ENCODE measurements around the gene PHLDB2. TPM values are rescaled to one million over a fixed set of nuclear protein-coding genes. Genes with fewer than 3 reads are reported as not detected.

Gene PHLDB2
- total RNA-seq, 1 donor from 2014 or later: 57.2 TPM

DNA sequence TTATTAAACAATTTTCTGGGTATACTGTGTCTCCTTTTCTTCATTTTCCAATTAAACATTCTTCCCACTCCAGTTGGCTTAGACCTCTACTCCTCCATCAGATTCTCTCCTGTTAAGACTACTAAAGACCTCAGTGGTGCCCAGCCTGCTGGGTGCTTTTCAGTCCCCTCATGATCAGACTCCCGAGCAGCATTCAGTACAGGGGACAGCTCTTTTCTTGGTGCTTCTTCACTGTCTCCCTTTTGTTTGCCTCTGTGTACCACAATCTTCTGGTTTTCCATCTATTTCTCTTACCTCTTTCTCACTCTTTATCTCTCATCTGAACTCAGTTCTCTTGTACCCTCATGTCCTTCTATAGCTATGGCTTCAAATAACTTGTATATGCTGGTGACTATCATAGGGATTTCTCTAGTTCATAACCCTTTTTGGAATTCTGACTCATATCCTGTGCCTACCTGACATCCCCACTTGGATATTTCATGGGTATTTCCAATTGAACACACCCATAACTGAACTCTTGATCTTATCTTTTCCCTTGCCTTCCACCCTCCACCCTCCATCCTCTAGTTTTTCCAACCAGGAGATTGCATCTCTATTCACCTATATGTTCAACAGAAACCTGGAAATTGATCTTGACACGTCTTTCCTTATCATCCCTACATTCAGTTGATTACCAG is 64.2 kb downstream of the PHLDB2 start:
- Histone ChIP-seq H3K36me3 (ENCODE audit: control insufficient read depth, insufficient read depth, low read length) (peaks cover 6% of the 10 kb centered on the region), H3K27me3 (ENCODE audit: control insufficient read depth, insufficient read depth, low read length) (no peaks in the 10 kb centered on the region), H3K4me3 (ENCODE audit: low read depth, low read length) (no peak overlapping the region)
- TF ChIP-seq, protein P1, sequence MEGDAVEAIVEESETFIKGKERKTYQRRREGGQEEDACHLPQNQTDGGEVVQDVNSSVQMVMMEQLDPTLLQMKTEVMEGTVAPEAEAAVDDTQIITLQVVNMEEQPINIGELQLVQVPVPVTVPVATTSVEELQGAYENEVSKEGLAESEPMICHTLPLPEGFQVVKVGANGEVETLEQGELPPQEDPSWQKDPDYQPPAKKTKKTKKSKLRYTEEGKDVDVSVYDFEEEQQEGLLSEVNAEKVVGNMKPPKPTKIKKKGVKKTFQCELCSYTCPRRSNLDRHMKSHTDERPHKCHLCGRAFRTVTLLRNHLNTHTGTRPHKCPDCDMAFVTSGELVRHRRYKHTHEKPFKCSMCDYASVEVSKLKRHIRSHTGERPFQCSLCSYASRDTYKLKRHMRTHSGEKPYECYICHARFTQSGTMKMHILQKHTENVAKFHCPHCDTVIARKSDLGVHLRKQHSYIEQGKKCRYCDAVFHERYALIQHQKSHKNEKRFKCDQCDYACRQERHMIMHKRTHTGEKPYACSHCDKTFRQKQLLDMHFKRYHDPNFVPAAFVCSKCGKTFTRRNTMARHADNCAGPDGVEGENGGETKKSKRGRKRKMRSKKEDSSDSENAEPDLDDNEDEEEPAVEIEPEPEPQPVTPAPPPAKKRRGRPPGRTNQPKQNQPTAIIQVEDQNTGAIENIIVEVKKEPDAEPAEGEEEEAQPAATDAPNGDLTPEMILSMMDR (IDR thresholded peaks at IDR 0.05; ENCODE audit: insufficient read depth, low read length, poor library complexity, severe bottlenecking): no peak
- no peak for DNase-seq (ENCODE audit: low read depth)

DNA sequence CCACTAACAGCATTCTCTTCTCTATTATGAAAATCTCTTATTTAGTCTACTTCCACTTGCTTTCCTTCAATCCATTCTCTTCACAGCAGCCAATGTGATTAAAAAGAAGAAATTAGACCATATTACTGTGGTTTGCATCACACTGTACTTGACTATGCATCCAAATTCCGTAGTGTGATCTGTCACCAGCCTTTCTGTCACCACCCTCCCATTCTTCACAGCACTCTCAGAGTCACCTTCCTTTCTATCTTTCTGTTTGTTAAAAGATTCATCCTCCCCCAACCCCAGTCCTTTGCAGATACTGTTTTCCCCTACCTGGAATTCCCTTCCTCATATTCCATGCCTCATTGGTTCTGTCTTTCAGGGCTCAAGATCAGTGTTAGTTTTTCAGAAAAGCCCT is 64.7 kb downstream of the PHLDB2 start:
- no peak overlapping the region for H3K4me3 ChIP-seq (ENCODE audit: low read depth, low read length)
- DNase-seq (ENCODE audit: low read depth): no peak
- peaks cover 6% of the 10 kb centered on the region for H3K36me3 ChIP-seq (ENCODE audit: control insufficient read depth, insufficient read depth, low read length)
- TF ChIP-seq, protein P1 (IDR thresholded peaks at IDR 0.05; ENCODE audit: insufficient read depth, low read length, poor library complexity, severe bottlenecking): no peak
- H3K27me3 ChIP-seq (ENCODE audit: control insufficient read depth, insufficient read depth, low read length): no peaks in the 10 kb centered on the region

DNA sequence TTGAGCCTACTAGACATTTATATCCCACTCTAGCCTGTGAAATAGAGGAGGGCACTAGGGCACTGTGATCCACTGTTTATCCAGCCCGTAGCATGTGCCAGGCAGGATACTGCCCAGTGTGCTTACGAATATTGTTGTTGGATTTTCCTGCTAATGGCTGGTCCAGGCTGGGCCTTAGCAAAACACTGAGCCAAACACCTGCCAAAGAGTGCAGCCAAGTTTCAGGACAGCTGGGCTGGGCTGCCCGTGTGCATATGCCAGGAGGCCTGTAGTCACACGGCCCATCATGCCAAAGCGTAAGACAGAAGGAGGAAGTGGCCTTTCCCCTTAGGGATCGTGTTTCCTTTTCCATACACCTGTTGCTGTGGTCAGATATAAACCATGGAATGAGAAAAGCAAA is 65.2 kb downstream of the PHLDB2 start:
- Histone ChIP-seq H3K4me3 (ENCODE audit: low read depth, low read length) (no peak overlapping the region), H3K36me3 (ENCODE audit: control insufficient read depth, insufficient read depth, low read length) (peaks cover 6% of the 10 kb centered on the region), H3K27me3 (ENCODE audit: control insufficient read depth, insufficient read depth, low read length) (no peaks in the 10 kb centered on the region)
- TF ChIP-seq, protein P1 (IDR thresholded peaks at IDR 0.05; ENCODE audit: insufficient read depth, low read length, poor library complexity, severe bottlenecking): no peak
- DNase-seq (ENCODE audit: low read depth): no peak

DNA sequence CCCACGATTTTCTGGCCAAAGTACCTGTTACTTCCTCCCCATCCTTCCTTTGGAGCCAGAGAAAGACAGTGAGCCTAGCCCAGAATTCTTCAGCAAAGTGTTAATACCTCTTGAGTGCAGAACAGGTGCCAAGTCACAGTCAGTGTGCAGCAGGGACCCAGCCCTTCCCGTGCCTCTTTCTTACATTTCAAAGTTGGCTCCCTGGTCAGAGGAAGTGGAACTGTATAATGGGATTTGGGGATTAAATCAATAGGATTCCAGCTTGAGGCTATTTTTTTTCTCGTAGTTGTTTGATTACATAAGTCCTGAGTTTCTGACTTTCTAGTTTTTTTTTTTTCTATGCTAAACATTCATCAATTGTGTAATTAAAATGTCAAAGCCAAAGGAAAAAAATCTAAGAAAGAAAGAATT is 67.2 kb downstream of the PHLDB2 start:
- TF ChIP-seq, protein P1 (IDR thresholded peaks at IDR 0.05; ENCODE audit: insufficient read depth, low read length, poor library complexity, severe bottlenecking): no peak
- no peak for DNase-seq (ENCODE audit: low read depth)
- Histone ChIP-seq H3K4me3 (ENCODE audit: low read depth, low read length) (no peak overlapping the region), H3K36me3 (ENCODE audit: control insufficient read depth, insufficient read depth, low read length) (peaks cover 4% of the 10 kb centered on the region), H3K27me3 (ENCODE audit: control insufficient read depth, insufficient read depth, low read length) (no peaks in the 10 kb centered on the region)

DNA sequence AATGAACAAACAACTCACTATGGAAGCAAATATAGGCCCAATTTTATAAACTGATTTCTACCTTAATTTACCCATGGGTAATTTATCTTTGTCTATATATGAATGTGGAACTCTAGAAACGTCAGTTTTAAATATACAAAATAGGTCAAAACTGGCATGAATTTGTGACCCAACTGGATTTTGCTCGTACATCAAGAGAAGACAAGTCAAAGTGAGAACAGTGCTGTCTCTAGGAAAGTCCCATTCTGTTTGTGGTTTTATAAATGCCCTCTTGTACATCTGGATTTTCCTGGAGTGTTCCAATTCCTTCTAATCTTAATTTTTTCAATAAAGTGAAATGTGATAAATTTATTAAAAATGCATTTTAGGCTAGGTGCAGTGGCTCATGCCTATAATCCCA is 69.5 kb downstream of the PHLDB2 start:
- DNase-seq (ENCODE audit: low read depth): no peak
- Histone ChIP-seq H3K27me3 (ENCODE audit: control insufficient read depth, insufficient read depth, low read length) (no peaks in the 10 kb centered on the region), H3K4me3 (ENCODE audit: low read depth, low read length) (no peak overlapping the region), H3K36me3 (ENCODE audit: control insufficient read depth, insufficient read depth, low read length) (peaks cover 3% of the 10 kb centered on the region)
- TF ChIP-seq, protein P1 (IDR thresholded peaks at IDR 0.05; ENCODE audit: insufficient read depth, low read length, poor library complexity, severe bottlenecking): no peak

DNA sequence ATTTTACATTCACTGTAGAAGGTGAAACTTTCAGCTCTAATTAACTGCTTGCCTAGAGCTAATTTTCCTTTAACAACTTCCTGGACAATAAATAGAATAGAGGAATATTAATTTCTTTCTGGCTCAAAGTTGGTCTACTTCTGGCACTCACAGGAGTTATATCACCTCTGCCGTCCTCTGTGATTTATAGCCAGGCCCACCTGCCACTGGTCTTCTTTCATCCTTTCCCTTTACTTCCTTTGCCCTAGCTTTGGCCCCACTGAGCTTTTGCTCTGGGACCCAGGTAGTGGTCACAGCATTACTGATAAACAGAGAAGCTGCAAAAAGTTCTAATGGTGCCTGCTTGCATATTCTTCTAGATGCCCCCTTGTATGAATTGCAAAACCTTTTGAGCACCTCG is 70.4 kb downstream of the PHLDB2 start:
- TF ChIP-seq, protein P1 (IDR thresholded peaks at IDR 0.05; ENCODE audit: insufficient read depth, low read length, poor library complexity, severe bottlenecking): no peak
- Histone ChIP-seq H3K27me3 (ENCODE audit: control insufficient read depth, insufficient read depth, low read length) (no peaks in the 10 kb centered on the region), H3K4me3 (ENCODE audit: low read depth, low read length) (no peak overlapping the region), H3K36me3 (ENCODE audit: control insufficient read depth, insufficient read depth, low read length) (no peaks in the 10 kb centered on the region)
- no peak for DNase-seq (ENCODE audit: low read depth)
